ENCODE results near the gene HAO2. TPM values are rescaled to one million over a fixed set of nuclear protein-coding genes. Genes with fewer than 3 reads are reported as not detected.

HAO2 gene
- total and polyA plus RNA-seq, 5 donors from 2014 or later: not detected

- no peaks in the 10 kb centered on the region for H3K27me3 Mint-ChIP-seq
- Histone ChIP-seq H3K27me3 (ENCODE audit: control insufficient read depth, insufficient read depth, low read length) (peaks cover under 1% of the 10 kb centered on the region), H3K9me3 (ENCODE audit: control insufficient read depth in 2 of 2, low read length in 2 of 2) (no peaks in the 10 kb centered on the region), H3K27ac (ENCODE audit: insufficient read depth, low read length, poor library complexity, severe bottlenecking) (no peak overlapping the region), H3K36me3 (ENCODE audit: control insufficient read depth, insufficient read depth, low read length) (no peaks in the 10 kb centered on the region), H3K4me1 (ENCODE audit: control insufficient read depth, insufficient read depth, low read length, poor library complexity, severe bottlenecking) (no peaks in the 10 kb centered on the region), H3K4me3 (ENCODE audit: low read depth, low read length) (no peak overlapping the region)
- H3K9me3 Mint-ChIP-seq: peaks cover 0 to 2% (median under 1%) of the 10 kb centered on the region in 7 donors
- H3K4me3 Mint-ChIP-seq: no peak overlapping the region
- H3K36me3 Mint-ChIP-seq: no peaks in the 10 kb centered on the region
- no peaks in the 10 kb centered on the region for H3K4me1 Mint-ChIP-seq
- ATAC-seq (ENCODE audit: low read depth in 2 of 2) (no peak), DNase-seq (no peak)
- H3K27ac Mint-ChIP-seq: no peak overlapping the region
These were observed 17.1 kb downstream of the HAO2 start for GRCh38 chr1:119385650-119386049.

DNA sequence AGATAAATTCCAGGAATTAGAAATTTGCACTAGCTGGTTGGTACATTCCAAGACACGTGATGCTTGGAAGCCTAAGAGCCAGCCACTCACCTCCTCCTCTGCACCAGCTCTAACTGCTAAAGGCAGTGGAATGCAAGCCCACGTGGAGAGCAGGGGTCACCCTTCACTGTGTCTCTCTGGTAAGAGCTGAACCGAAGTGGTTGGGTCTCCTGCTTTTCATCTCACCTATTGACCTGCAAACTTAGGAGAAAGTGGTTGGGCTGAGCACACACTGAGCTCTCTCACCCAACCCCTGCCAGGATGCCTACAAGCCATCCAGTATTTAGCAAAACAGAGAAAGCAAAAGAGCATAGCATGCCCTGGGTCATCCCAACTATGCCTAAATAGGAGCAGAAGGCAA, 19.3 kb downstream of the HAO2 start:
- no peak overlapping the region for H3K27ac Mint-ChIP-seq
- H3K36me3 ChIP-seq (ENCODE audit: control insufficient read depth, insufficient read depth, low read length): no peaks in the 10 kb centered on the region
- ATAC-seq (ENCODE audit: low read depth in 2 of 2) (no peak), DNase-seq (no peak)
- no peaks in the 10 kb centered on the region for H3K36me3 Mint-ChIP-seq
- H3K4me1 Mint-ChIP-seq: no peaks in the 10 kb centered on the region
- peaks cover 0 to 5% (median 0%) of the 10 kb centered on the region in 7 donors for H3K9me3 Mint-ChIP-seq
- H3K4me3 Mint-ChIP-seq: no peak overlapping the region
- H3K4me1 ChIP-seq (ENCODE audit: control insufficient read depth, insufficient read depth, low read length, poor library complexity, severe bottlenecking): no peaks in the 10 kb centered on the region
- no peak overlapping the region for H3K4me3 ChIP-seq (ENCODE audit: low read depth, low read length)
- no peak overlapping the region for H3K27ac ChIP-seq (ENCODE audit: insufficient read depth, low read length, poor library complexity, severe bottlenecking)
- H3K27me3 ChIP-seq (ENCODE audit: control insufficient read depth, insufficient read depth, low read length): peaks cover 1% of the 10 kb centered on the region
- H3K9me3 ChIP-seq (ENCODE audit: control insufficient read depth in 2 of 2, low read length in 2 of 2): no peaks in the 10 kb centered on the region
- no peaks in the 10 kb centered on the region for H3K27me3 Mint-ChIP-seq

GRCh38 chr1:119388450-119388849, 19.9 kb downstream of the HAO2 start:
- Mint-ChIP-seq H3K36me3 (no peaks in the 10 kb centered on the region), H3K4me3 (no peak overlapping the region), H3K27ac (no peak overlapping the region), H3K4me1 (no peaks in the 10 kb centered on the region), H3K27me3 (no peaks in the 10 kb centered on the region), H3K9me3 (peaks cover 0 to 5% (median 0%) of the 10 kb centered on the region in 7 donors)
- ATAC-seq (ENCODE audit: low read depth in 2 of 2) (no peak), DNase-seq (no peak)
- H3K36me3 ChIP-seq (ENCODE audit: control insufficient read depth, insufficient read depth, low read length): no peaks in the 10 kb centered on the region
- H3K27me3 ChIP-seq (ENCODE audit: control insufficient read depth, insufficient read depth, low read length): peaks cover 1% of the 10 kb centered on the region
- H3K4me1 ChIP-seq (ENCODE audit: control insufficient read depth, insufficient read depth, low read length, poor library complexity, severe bottlenecking): no peaks in the 10 kb centered on the region
- no peaks in the 10 kb centered on the region for H3K9me3 ChIP-seq (ENCODE audit: control insufficient read depth in 2 of 2, low read length in 2 of 2)
- no peak overlapping the region for H3K27ac ChIP-seq (ENCODE audit: insufficient read depth, low read length, poor library complexity, severe bottlenecking)
- H3K4me3 ChIP-seq (ENCODE audit: low read depth, low read length): no peak overlapping the region

- H3K36me3 ChIP-seq (ENCODE audit: control insufficient read depth, insufficient read depth, low read length): no peaks in the 10 kb centered on the region
- no peak overlapping the region for H3K4me3 Mint-ChIP-seq
- peaks cover 1% of the 10 kb centered on the region for H3K27me3 ChIP-seq (ENCODE audit: control insufficient read depth, insufficient read depth, low read length)
- H3K27me3 Mint-ChIP-seq: no peaks in the 10 kb centered on the region
- H3K4me1 ChIP-seq (ENCODE audit: control insufficient read depth, insufficient read depth, low read length, poor library complexity, severe bottlenecking): no peaks in the 10 kb centered on the region
- no peak overlapping the region for H3K4me3 ChIP-seq (ENCODE audit: low read depth, low read length)
- H3K9me3 ChIP-seq (ENCODE audit: control insufficient read depth in 2 of 2, low read length in 2 of 2): no peaks in the 10 kb centered on the region
- no peak overlapping the region for H3K27ac ChIP-seq (ENCODE audit: insufficient read depth, low read length, poor library complexity, severe bottlenecking)
- no peaks in the 10 kb centered on the region for H3K36me3 Mint-ChIP-seq
- peaks cover 0 to 5% (median 0%) of the 10 kb centered on the region in 7 donors for H3K9me3 Mint-ChIP-seq
- H3K4me1 Mint-ChIP-seq: no peaks in the 10 kb centered on the region
- no peak for ATAC-seq (ENCODE audit: low read depth in 2 of 2)
- no peak for DNase-seq
- no peak overlapping the region for H3K27ac Mint-ChIP-seq
These were observed 21.9 kb downstream of the HAO2 start for GRCh38 chr1:119390526-119390925.

DNA sequence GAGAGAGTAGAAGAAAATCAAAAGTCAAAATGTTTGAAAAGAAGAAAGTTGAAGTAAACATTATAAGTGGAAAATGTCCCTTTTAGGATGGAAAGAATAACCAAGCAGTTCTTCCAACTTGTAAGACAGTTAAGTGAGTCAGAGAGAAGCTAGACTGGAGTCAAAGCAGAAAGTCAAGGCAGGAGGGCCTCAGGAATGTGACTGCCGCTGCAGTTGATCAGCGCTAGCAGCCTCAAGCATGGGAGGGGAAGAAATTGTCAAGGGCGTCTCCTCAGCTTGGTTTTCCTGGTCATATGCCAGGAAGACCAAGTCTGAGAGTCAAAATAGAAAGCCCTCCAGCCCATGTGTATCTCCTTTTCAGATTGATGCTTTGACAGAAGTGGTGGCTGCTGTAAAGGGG, 23.2 kb downstream of the HAO2 start:
- Mint-ChIP-seq H3K4me1 (no peaks in the 10 kb centered on the region), H3K36me3 (no peaks in the 10 kb centered on the region), H3K9me3 (peaks cover 0 to 6% (median 0%) of the 10 kb centered on the region in 7 donors), H3K27me3 (no peaks in the 10 kb centered on the region), H3K4me3 (no peak overlapping the region), H3K27ac (no peak overlapping the region)
- Histone ChIP-seq H3K4me3 (ENCODE audit: low read depth, low read length) (no peak overlapping the region), H3K36me3 (ENCODE audit: control insufficient read depth, insufficient read depth, low read length) (no peaks in the 10 kb centered on the region), H3K4me1 (ENCODE audit: control insufficient read depth, insufficient read depth, low read length, poor library complexity, severe bottlenecking) (no peaks in the 10 kb centered on the region), H3K9me3 (ENCODE audit: control insufficient read depth in 2 of 2, low read length in 2 of 2) (no peaks in the 10 kb centered on the region), H3K27me3 (ENCODE audit: control insufficient read depth, insufficient read depth, low read length) (peaks cover 1% of the 10 kb centered on the region), H3K27ac (ENCODE audit: insufficient read depth, low read length, poor library complexity, severe bottlenecking) (no peak overlapping the region)
- DNase-seq: no peak
- ATAC-seq (ENCODE audit: low read depth in 2 of 2): no peak

DNA sequence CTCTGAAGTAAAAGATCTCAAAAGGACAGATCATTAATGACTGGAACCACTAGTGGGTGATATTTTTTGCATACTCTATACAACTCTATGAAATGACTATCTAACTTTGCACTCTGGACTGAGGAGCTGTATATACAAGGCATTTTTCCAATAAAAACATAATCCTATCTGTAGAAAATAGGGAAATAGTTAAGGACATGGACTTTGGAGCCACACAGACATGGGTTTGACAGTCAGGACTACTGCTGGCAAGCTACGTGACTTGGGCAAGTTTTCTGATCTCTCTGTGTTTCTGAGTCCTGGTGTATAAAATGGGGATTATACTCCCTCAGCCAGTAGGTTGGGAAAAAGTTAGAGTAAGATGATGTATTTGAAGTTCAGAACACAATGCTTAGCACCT, 25.5 kb downstream of the HAO2 start:
- no peaks in the 10 kb centered on the region for H3K27me3 Mint-ChIP-seq
- no peak for DNase-seq

DNA sequence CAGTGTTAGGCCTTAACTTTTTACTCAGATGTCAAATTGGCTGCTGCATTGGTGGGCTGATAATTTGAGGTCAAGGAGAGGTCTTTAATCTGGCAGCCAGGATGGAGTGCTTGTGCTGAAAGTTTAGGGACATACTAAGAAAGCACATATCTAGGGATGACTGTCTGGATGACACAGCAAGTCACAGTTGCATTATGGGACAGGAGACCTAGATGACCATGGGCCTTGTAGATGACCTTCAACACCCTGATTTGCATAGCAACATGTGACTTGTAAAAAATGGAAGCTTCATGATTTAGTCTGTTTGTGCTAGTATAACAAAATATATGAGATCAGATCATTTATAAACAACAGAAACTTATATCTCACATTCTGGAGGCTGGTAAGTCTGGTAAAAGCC, 28.4 kb downstream of the HAO2 start:
- no peaks in the 10 kb centered on the region for H3K27me3 Mint-ChIP-seq
- ATAC-seq (ENCODE audit: low read depth in 2 of 2) (no peak), DNase-seq (no peak)
- H3K36me3 ChIP-seq (ENCODE audit: control insufficient read depth, insufficient read depth, low read length): no peaks in the 10 kb centered on the region
- no peak overlapping the region for H3K4me3 Mint-ChIP-seq
- no peaks in the 10 kb centered on the region for H3K36me3 Mint-ChIP-seq
- no peaks in the 10 kb centered on the region for H3K27me3 ChIP-seq (ENCODE audit: control insufficient read depth, insufficient read depth, low read length)
- no peak overlapping the region for H3K27ac Mint-ChIP-seq
- no peaks in the 10 kb centered on the region for H3K4me1 ChIP-seq (ENCODE audit: control insufficient read depth, insufficient read depth, low read length, poor library complexity, severe bottlenecking)
- H3K4me1 Mint-ChIP-seq: no peaks in the 10 kb centered on the region
- no peak overlapping the region for H3K4me3 ChIP-seq (ENCODE audit: low read depth, low read length)
- H3K9me3 Mint-ChIP-seq: peaks cover 0 to 6% (median 0%) of the 10 kb centered on the region in 7 donors
- no peak overlapping the region for H3K27ac ChIP-seq (ENCODE audit: insufficient read depth, low read length, poor library complexity, severe bottlenecking)
- no peaks in the 10 kb centered on the region for H3K9me3 ChIP-seq (ENCODE audit: control insufficient read depth in 2 of 2, low read length in 2 of 2)

More for the DNA sequence above, 25.5 kb downstream of the HAO2 start:
- Histone ChIP-seq H3K9me3 (ENCODE audit: control insufficient read depth in 2 of 2, low read length in 2 of 2) (no peaks in the 10 kb centered on the region), H3K4me3 (ENCODE audit: low read depth, low read length) (no peak overlapping the region), H3K4me1 (ENCODE audit: control insufficient read depth, insufficient read depth, low read length, poor library complexity, severe bottlenecking) (no peaks in the 10 kb centered on the region), H3K27ac (ENCODE audit: insufficient read depth, low read length, poor library complexity, severe bottlenecking) (no peak overlapping the region), H3K36me3 (ENCODE audit: control insufficient read depth, insufficient read depth, low read length) (no peaks in the 10 kb centered on the region), H3K27me3 (ENCODE audit: control insufficient read depth, insufficient read depth, low read length) (peaks cover 1% of the 10 kb centered on the region)
- Mint-ChIP-seq H3K9me3 (peaks cover 0 to 6% (median 0%) of the 10 kb centered on the region in 7 donors), H3K36me3 (no peaks in the 10 kb centered on the region), H3K4me3 (no peak overlapping the region), H3K27ac (no peak overlapping the region), H3K4me1 (no peaks in the 10 kb centered on the region)
- no peak for ATAC-seq (ENCODE audit: low read depth in 2 of 2)

- Mint-ChIP-seq H3K36me3 (no peaks in the 10 kb centered on the region), H3K27ac (no peak overlapping the region), H3K27me3 (no peaks in the 10 kb centered on the region), H3K4me1 (no peaks in the 10 kb centered on the region), H3K4me3 (no peak overlapping the region), H3K9me3 (peaks cover 0 to 8% (median 2%) of the 10 kb centered on the region in 7 donors)
- H3K27ac ChIP-seq (ENCODE audit: insufficient read depth, low read length, poor library complexity, severe bottlenecking): no peak overlapping the region
- no peaks in the 10 kb centered on the region for H3K36me3 ChIP-seq (ENCODE audit: control insufficient read depth, insufficient read depth, low read length)
- H3K27me3 ChIP-seq (ENCODE audit: control insufficient read depth, insufficient read depth, low read length): no peaks in the 10 kb centered on the region
- H3K4me3 ChIP-seq (ENCODE audit: low read depth, low read length): no peak overlapping the region
- no peaks in the 10 kb centered on the region for H3K4me1 ChIP-seq (ENCODE audit: control insufficient read depth, insufficient read depth, low read length, poor library complexity, severe bottlenecking)
- no peak for DNase-seq
- no peak for ATAC-seq (ENCODE audit: low read depth in 2 of 2)
- H3K9me3 ChIP-seq (ENCODE audit: control insufficient read depth in 2 of 2, low read length in 2 of 2): no peaks in the 10 kb centered on the region
These were observed 29.4 kb downstream of the HAO2 start for GRCh38 chr1:119397986-119398385.
